HepG2 (cell line): ENCODE measurements around the gene UBXN2A. TPM values are rescaled to one million over a fixed set of nuclear protein-coding genes. Genes with fewer than 3 reads are reported as not detected.
A peak's percentile ranks its signal among the peaks of the same experiment; 100 is the strongest.

ENCODE experiments used
- FOXA1 ChIP-seq, 2 experiments: fragments of 450-650 bp in 1 of 2; sonication (generic) in 1 of 2; formaldehyde crosslinking in 1 of 2; IDR thresholded peaks; 2 replicates each; pipeline versions ENCODE4 v1.4.0 to v1.6.1; 2016 to 2020; ENCODE audit warnings: missing genetic modification reagents in 1 of 2
- KLF12 ChIP-seq: sonication (generic); formaldehyde crosslinking; IDR thresholded peaks from 2 replicates; pipeline ENCODE4 v1.4.0; 2020; ENCODE audit warnings: missing genetic modification reagents, borderline replicate concordance
- MYNN ChIP-seq: sonication (generic); formaldehyde crosslinking; IDR thresholded peaks from 2 replicates; pipeline ENCODE4 v1.4.0; 2020; ENCODE audit warnings: mild to moderate bottlenecking, low read depth, missing genetic modification reagents
- SPEN ChIP-seq: sonication (generic); formaldehyde crosslinking; IDR thresholded peaks from 2 replicates; pipeline ENCODE4 v1.5.1; 2020; ENCODE audit warnings: low read depth, mild to moderate bottlenecking, missing genetic modification reagents
- SYNCRIP ChIP-seq: fragments of 200-400 bp; formaldehyde crosslinking; IDR thresholded peaks from 2 replicates; pipeline ENCODE4 v1.6.1; 2018; ENCODE audit warnings: mild to moderate bottlenecking, low read depth, low read length; ENCODE audit not compliant: insufficient read depth
- ZNF350 ChIP-seq: sonication (generic); formaldehyde crosslinking; IDR thresholded peaks from 2 replicates; pipeline ENCODE4 v1.4.0; 2020; ENCODE audit warnings: mild to moderate bottlenecking, low read depth, missing genetic modification reagents, borderline replicate concordance
- ZNF629 ChIP-seq: sonication (generic); formaldehyde crosslinking; conservative IDR thresholded peaks from 2 replicates; pipeline ENCODE4 v1.5.0; 2020; ENCODE audit warnings: missing genetic modification reagents
- polyA plus RNA-seq, 8 experiments: library from polyadenylated mRNA; depleted of rRNA in 3 of 8; stranded (reverse) in 7 of 8; unstranded in 1 of 8; fragments of >200 nt; fragmentation: Illumina TruSeq in 4 of 8; extraction: Trizol in 4 of 8; gene quantifications; 2 replicates each; pipeline versions ENCODE4 v1.2.1 to v1.2.3, GENCODE V29; 2011 to 2016; ENCODE audit warnings: low read depth in 4 of 8, missing spikeins in 1 of 8, mixed read lengths in 1 of 8; ENCODE audit not compliant: insufficient read depth in 1 of 8
- total RNA-seq, 5 experiments: library from RNA; depleted of rRNA; stranded (reverse); fragments of >200 nt; fragmentation: Illumina TruSeq; extraction: Trizol; gene quantifications; 2 replicates each; pipeline ENCODE4 v1.2.3, GENCODE V29; 2016; ENCODE audit warnings: low read depth in 1 of 5
- TF ChIP-seq, protein P1 (sequence below): sonication (generic); formaldehyde crosslinking; IDR thresholded peaks from 2 replicates; pipeline ENCODE4 v1.4.0; 2020; ENCODE audit warnings: missing genetic modification reagents
- TF ChIP-seq, protein P2 (sequence below): sonication (generic); formaldehyde crosslinking; IDR thresholded peaks from 2 replicates; pipeline ENCODE4 v1.5.1; 2020; ENCODE audit warnings: missing genetic modification reagents, mild to moderate bottlenecking, borderline replicate concordance
- TF ChIP-seq, protein P3 (sequence below): sonication (generic); formaldehyde crosslinking; IDR thresholded peaks from 2 replicates; pipeline ENCODE4 v1.5.0; 2020; ENCODE audit warnings: mild to moderate bottlenecking, missing genetic modification reagents
- TF ChIP-seq, protein P4 (sequence below): sonication (generic); formaldehyde crosslinking; IDR thresholded peaks from 2 replicates; pipeline ENCODE4 v1.5.0; 2020; ENCODE audit warnings: mild to moderate bottlenecking, missing genetic modification reagents, moderate library complexity
- TF ChIP-seq, protein P5 (sequence below), 2 experiments: sonication (generic) in 1 of 2; formaldehyde crosslinking in 1 of 2; IDR thresholded peaks; 2 replicates each; pipeline versions ENCODE4 v1.4.0 to v1.6.1; 2016 to 2020; ENCODE audit warnings: borderline replicate concordance in 1 of 2, low read depth in 1 of 2, mild to moderate bottlenecking in 1 of 2, missing genetic modification reagents in 1 of 2

The UBXN2A gene
- total and polyA plus RNA-seq, 2 of the 13 experiments (the other 11 are each of a cell fraction or from before 2014, with no cell fraction given): 8.3 to 20.9 TPM

DNA sequence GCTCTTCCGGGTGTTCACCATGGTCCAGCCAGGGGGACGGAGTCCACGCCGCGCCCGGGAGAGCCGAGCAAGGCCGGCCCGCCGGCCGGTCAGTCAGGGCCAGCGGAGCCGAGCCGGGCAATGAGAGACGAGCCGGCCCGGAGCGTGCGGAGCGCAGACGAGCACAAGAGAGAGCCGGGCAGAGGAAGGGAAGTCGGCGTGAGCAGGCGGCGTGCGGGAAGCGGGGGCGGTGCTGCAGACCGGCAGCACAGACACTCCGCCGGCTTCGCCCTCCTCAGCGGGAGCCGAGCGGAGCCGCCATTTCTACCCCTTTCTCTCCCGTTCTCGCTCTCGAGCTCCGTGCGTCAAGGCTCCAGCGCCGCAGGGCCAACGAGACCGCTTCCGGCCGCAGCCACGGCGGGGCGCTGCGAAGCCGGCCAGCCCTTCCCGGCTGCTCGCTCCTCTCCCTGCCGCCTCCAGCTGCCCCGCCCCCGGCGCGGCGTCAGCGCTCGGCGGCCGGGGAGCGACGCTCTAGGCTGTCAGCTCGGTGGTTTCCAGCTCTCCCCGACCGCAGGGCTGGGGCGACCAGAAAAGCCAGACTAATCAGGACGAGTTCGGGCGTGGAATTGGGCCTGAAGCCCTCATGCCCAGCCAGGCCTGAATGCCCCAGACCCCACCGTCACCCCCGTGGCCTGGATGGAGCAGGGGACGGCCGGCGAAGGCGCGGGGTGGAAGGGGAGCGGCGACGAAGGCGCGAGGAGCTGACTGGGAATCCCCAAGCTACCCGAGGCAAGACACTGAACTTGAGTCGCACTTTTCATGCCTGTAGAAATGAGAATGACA lies 13.3 kb upstream of the UBXN2A start, which contains the start of gene ATAD2B (continued):
- TF ChIP-seq, protein P1, sequence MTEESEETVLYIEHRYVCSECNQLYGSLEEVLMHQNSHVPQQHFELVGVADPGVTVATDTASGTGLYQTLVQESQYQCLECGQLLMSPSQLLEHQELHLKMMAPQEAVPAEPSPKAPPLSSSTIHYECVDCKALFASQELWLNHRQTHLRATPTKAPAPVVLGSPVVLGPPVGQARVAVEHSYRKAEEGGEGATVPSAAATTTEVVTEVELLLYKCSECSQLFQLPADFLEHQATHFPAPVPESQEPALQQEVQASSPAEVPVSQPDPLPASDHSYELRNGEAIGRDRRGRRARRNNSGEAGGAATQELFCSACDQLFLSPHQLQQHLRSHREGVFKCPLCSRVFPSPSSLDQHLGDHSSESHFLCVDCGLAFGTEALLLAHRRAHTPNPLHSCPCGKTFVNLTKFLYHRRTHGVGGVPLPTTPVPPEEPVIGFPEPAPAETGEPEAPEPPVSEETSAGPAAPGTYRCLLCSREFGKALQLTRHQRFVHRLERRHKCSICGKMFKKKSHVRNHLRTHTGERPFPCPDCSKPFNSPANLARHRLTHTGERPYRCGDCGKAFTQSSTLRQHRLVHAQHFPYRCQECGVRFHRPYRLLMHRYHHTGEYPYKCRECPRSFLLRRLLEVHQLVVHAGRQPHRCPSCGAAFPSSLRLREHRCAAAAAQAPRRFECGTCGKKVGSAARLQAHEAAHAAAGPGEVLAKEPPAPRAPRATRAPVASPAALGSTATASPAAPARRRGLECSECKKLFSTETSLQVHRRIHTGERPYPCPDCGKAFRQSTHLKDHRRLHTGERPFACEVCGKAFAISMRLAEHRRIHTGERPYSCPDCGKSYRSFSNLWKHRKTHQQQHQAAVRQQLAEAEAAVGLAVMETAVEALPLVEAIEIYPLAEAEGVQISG (CRISPR knock-in tag): peak; percentile 99
- TF ChIP-seq, protein P2, sequence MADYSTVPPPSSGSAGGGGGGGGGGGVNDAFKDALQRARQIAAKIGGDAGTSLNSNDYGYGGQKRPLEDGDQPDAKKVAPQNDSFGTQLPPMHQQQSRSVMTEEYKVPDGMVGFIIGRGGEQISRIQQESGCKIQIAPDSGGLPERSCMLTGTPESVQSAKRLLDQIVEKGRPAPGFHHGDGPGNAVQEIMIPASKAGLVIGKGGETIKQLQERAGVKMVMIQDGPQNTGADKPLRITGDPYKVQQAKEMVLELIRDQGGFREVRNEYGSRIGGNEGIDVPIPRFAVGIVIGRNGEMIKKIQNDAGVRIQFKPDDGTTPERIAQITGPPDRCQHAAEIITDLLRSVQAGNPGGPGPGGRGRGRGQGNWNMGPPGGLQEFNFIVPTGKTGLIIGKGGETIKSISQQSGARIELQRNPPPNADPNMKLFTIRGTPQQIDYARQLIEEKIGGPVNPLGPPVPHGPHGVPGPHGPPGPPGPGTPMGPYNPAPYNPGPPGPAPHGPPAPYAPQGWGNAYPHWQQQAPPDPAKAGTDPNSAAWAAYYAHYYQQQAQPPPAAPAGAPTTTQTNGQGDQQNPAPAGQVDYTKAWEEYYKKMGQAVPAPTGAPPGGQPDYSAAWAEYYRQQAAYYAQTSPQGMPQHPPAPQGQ (CRISPR knock-in tag): no peak
- TF ChIP-seq MYNN (no peak), ZNF350 (CRISPR knock-in tag) (peak; percentile 80), ZNF629 (no peak; the same call in 1 of the 2 replicates), SPEN (CRISPR knock-in tag) (peak; percentile 78), FOXA1 (IDR thresholded peaks at IDR 0.05) (no peak), FOXA1 (CRISPR knock-in tag; IDR thresholded peaks at IDR 0.05) (0 out of 2 replicates have a peak, but pooled peaks have one; percentile 16), SYNCRIP (no peak), KLF12 (CRISPR knock-in tag) (peak; percentile 87; the same call in 1 of the 2 replicates)
- TF ChIP-seq, protein P3, sequence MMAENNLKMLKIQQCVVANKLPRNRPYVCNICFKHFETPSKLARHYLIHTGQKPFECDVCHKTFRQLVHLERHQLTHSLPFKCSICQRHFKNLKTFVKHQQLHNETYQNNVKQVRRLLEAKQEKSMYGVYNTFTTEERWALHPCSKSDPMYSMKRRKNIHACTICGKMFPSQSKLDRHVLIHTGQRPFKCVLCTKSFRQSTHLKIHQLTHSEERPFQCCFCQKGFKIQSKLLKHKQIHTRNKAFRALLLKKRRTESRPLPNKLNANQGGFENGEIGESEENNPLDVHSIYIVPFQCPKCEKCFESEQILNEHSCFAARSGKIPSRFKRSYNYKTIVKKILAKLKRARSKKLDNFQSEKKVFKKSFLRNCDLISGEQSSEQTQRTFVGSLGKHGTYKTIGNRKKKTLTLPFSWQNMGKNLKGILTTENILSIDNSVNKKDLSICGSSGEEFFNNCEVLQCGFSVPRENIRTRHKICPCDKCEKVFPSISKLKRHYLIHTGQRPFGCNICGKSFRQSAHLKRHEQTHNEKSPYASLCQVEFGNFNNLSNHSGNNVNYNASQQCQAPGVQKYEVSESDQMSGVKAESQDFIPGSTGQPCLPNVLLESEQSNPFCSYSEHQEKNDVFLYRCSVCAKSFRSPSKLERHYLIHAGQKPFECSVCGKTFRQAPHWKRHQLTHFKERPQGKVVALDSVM: peak; percentile 52; the same call in 1 of the 2 replicates
- TF ChIP-seq, protein P4, sequence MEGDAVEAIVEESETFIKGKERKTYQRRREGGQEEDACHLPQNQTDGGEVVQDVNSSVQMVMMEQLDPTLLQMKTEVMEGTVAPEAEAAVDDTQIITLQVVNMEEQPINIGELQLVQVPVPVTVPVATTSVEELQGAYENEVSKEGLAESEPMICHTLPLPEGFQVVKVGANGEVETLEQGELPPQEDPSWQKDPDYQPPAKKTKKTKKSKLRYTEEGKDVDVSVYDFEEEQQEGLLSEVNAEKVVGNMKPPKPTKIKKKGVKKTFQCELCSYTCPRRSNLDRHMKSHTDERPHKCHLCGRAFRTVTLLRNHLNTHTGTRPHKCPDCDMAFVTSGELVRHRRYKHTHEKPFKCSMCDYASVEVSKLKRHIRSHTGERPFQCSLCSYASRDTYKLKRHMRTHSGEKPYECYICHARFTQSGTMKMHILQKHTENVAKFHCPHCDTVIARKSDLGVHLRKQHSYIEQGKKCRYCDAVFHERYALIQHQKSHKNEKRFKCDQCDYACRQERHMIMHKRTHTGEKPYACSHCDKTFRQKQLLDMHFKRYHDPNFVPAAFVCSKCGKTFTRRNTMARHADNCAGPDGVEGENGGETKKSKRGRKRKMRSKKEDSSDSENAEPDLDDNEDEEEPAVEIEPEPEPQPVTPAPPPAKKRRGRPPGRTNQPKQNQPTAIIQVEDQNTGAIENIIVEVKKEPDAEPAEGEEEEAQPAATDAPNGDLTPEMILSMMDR (CRISPR knock-in tag): peak; percentile 95
- TF ChIP-seq, protein P5, sequence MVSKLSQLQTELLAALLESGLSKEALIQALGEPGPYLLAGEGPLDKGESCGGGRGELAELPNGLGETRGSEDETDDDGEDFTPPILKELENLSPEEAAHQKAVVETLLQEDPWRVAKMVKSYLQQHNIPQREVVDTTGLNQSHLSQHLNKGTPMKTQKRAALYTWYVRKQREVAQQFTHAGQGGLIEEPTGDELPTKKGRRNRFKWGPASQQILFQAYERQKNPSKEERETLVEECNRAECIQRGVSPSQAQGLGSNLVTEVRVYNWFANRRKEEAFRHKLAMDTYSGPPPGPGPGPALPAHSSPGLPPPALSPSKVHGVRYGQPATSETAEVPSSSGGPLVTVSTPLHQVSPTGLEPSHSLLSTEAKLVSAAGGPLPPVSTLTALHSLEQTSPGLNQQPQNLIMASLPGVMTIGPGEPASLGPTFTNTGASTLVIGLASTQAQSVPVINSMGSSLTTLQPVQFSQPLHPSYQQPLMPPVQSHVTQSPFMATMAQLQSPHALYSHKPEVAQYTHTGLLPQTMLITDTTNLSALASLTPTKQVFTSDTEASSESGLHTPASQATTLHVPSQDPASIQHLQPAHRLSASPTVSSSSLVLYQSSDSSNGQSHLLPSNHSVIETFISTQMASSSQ (IDR thresholded peaks at IDR 0.05; ENCODE audit: low read depth): no peak; the same call in 1 of the 2 replicates
- TF ChIP-seq, protein P5 (CRISPR knock-in tag; IDR thresholded peaks at IDR 0.05; ENCODE audit: borderline replicate concordance): peak; percentile 73
